GM21528 (cell line): ENCODE results near the gene MAP2K5.

Source experiments
- ATAC-seq: cut with Tn5 transposase; IDR thresholded peaks from one replicate; pipeline ENCODE4 v1.9.1; 2021; ENCODE audit warnings: mild to moderate bottlenecking, moderate library complexity; ENCODE audit not compliant: unreplicated experiment, low FRiP score

MAP2K5 gene

DNA sequence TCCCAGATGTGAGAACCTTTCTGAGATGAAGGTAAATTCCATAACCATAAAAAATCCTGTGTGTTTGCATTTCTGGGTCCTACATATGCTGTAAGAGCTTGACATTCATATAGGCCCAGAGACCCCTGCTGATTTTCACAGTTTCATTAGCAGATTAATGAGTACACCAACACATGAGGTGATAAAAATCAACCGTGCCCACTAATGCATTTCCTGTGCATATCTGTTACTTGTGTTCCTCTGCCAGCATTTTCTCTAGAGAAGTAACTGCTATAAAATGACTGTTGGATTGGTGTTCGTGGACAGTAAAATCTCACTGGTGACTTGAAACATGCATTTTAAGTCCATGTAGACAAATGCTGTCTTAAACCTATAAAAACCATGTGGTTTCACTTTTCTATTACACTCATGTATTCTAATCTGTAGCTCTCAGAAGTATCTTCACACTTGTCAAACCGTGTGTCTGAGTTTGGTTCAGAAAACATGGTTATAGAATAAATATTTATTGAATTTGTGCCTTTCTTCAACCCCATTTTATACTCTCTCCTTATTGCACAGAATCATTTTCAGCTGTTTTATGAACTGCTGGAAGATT lies 14.6 kb downstream of the MAP2K5 start:
- no peak for ATAC-seq

- ATAC-seq: no peak
Measured at GRCh38 chr15:67558502-67558901, 16.0 kb downstream of the MAP2K5 start.

- ATAC-seq: no peak
Measured at GRCh38 chr15:67559158-67559557, 16.7 kb downstream of the MAP2K5 start.

DNA sequence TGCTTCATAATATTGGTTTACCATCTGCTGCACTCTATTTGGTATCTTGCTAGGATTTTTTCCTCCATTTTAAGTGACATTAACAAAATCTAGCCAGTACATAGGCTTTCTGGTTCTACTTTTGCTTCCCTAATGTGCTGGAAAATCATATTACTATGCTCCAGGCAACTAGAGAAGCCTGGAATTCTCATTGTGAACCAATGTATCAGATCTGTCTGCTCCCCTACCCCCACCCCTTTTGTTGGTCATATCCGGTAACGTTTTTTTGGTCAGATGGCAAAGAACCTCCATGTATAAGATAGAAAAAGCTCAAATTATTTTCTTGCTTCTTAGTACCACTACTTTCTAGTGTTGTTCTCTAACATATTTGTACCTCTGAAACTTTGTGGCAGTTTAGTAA lies 17.1 kb downstream of the MAP2K5 start:
- ATAC-seq: no peak

DNA sequence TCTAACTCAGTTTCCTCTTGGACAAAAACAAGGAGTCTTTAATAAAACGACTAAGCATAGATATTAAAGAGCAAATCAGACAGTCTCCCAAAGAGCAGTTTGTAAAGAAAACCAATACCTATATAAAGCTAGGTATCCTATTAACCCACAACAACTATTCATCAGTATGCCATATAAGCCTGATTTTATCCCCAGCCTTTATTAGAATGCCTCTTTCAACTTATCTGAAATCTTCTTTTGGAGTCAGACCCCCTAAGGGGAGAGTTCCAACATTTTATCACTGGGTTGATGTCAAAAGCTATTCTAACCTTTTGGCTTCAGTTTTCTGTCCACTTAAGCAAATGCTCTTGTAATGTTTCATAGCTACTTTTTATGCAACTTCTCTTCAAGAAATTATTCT lies 17.8 kb downstream of the MAP2K5 start:
- ATAC-seq: no peak

DNA sequence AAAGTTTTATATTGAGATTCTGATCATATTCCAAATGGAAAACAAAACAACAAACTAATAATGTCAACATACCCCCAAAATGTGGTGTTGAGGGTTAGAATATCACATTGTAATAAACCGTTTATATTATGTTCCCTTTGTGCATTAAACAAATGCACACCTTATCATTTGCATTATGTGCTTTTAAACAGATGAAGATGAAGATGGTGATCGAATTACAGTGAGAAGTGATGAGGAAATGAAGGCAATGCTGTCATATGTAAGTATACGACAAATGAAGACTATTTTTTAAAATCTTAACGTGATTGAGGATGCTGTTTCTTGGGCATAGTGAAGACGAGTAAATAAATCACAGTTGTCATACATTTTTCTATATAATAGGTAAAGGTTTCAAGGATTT lies 20.6 kb downstream of the MAP2K5 start:
- no peak for ATAC-seq

GRCh38 chr15:67564021-67564967 lies 21.8 kb downstream of the MAP2K5 start:
- ATAC-seq: peak; percentile 87

- ATAC-seq: peak; percentile 26
Measured at GRCh38 chr15:67564968-67565345, 22.5 kb downstream of the MAP2K5 start.

DNA sequence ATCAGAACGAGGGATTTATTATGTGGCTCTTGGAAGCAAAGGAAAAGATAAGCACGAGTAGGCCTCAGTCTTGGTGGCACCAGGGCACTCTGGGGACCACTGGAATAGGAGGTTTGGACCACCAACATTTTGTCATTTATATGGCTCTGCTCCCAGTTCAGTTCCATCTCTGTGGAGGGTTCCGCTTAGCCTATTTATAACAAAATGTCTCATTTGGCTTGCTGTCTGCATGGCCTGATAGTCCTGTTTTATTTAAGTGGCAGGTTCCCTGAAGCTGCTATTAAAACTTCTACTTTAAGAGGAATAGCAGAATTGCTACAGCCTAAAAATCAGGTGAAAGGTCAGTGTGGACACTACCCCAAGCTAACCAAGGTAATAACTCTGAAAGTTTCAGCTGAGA lies 27.2 kb downstream of the MAP2K5 start:
- ATAC-seq: no peak

- no peak for ATAC-seq
Measured at GRCh38 chr15:67570875-67571647, 28.6 kb downstream of the MAP2K5 start.

DNA sequence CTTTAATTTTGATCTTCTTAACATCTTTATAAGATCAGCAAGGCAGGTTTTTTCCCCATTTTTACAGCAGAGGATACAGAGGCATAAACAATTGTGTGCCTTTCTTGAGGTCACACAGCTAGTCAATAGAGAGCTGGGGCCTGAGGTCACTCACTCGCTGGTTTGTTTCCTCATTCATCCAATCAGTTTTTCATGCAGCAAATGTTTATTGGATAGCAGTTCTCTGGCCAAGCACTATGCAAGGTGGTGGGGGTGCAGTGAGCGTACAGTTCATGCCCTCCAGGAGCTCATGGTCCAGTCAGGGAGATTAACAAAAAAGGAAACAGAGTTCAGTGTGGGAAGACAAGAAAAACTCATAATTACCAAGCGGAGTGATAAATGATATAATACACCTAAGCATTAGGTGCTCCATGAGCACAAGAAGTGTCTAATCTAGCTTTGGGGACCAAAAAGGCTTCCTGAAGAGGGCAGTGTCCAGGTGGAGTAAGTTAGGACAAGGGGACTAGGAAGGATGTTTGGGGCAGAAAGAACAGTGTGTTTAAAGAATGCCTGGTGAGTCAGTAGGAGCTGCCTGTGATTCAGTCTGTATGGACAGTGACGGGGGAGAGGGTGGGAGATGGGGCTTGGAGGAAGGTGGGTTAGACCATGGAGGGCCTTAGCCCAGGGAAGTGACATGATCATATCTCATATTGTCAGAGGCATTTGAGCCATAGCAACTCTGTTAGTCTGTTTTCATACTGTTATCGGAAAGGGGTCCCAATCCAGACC lies 29.3 kb downstream of the MAP2K5 start:
- no peak for ATAC-seq

GRCh38 chr15:67573194-67573593 lies 30.7 kb downstream of the MAP2K5 start:
- ATAC-seq: no peak

GRCh38 chr15:67575039-67575502 lies 32.6 kb downstream of the MAP2K5 start:
- ATAC-seq: no peak

- ATAC-seq: no peak
Measured at GRCh38 chr15:67578020-67578600, 35.6 kb downstream of the MAP2K5 start.

- no peak for ATAC-seq
Measured at GRCh38 chr15:67579164-67579563, 36.7 kb downstream of the MAP2K5 start.

GRCh38 chr15:67579967-67580366 lies 37.5 kb downstream of the MAP2K5 start:
- no peak for ATAC-seq

DNA sequence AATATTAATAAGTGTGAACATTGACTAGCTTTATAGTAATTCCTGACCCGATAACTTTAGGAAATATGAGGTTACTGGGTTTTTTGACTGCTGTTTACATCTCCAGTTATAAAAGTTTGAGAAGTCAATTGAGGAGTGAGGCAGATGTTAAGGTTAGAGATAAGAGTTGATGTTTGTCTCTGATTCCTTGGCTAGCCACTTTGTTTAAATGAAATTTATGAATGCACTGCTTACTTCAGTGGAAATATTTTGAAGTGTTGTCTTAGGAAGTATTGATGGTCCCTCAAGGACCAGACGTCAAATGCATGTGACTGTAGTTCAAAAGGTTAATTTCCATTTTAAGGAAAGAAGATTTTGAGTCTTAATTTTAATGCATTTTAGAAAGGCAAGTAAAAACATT lies 41.7 kb downstream of the MAP2K5 start:
- no peak for ATAC-seq

DNA sequence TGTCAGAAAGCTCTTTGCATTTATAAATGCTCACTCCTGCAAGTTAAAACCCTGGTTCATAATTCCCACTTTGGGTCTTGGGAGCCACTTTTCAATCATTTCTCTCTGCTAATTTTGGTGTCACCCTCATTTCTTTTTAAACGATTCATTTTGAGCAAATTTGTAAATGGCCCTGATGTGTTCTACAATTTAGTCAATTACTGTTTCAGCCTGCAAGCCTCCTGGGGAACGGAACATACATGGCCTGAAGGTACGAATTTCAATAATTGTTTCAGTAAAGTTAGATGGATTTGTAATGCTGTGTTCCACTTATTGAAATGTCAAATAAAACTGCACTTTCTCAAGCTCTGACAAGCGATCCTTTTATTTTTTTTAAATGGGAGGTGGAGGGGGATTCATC lies 43.2 kb downstream of the MAP2K5 start:
- no peak for ATAC-seq

DNA sequence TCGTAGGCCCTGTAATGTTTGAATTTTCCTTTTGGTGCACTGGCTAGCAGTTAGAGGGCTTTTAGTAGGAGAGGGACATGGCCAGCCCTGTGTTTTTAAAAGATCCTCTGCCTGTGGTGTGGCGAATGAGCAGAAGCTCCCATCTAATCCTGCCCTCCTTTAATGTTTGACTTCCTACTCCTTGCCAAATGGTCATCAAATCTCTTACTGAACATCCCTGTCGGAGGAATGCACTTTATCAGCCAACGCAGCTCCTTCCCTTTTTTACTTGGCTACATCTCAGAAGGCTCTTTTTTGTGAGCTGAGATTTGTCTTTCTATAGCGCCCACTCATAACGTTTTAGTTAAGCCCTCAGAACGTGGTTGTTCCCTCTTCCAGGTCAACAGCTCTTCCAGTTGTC lies 44.8 kb downstream of the MAP2K5 start:
- ATAC-seq: no peak

GRCh38 chr15:67587754-67588153 lies 45.3 kb downstream of the MAP2K5 start:
- ATAC-seq: no peak
